Stimulated activated CD8-positive, alpha-beta memory T cell treated with anti-CD3 and anti-CD28 coated beads, Interleukin-7, amount 100 ng/mL, for 48 hours (primary cell): ENCODE measurements around the gene CDC45.
"Not testable (repeated sequence)": the region's sequence is repeated elsewhere in the genome, so short reads cannot be mapped to it uniquely, and the experiment has no call there.

Source experiments
- DNase-seq, 2 donors: peaks; one replicate each; pipeline ENCODE4 v3.0.0-alpha.2; 2020; ENCODE audit warnings: low read depth in 1 of 2; ENCODE audit errors: extremely low read depth in 1 of 2

Gene CDC45, protein sequence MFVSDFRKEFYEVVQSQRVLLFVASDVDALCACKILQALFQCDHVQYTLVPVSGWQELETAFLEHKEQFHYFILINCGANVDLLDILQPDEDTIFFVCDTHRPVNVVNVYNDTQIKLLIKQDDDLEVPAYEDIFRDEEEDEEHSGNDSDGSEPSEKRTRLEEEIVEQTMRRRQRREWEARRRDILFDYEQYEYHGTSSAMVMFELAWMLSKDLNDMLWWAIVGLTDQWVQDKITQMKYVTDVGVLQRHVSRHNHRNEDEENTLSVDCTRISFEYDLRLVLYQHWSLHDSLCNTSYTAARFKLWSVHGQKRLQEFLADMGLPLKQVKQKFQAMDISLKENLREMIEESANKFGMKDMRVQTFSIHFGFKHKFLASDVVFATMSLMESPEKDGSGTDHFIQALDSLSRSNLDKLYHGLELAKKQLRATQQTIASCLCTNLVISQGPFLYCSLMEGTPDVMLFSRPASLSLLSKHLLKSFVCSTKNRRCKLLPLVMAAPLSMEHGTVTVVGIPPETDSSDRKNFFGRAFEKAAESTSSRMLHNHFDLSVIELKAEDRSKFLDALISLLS

GRCh38 chr22:19479355-19480172, at the start of gene CDC45:
Gene CDC45 (plus strand): TSS chr22:19479920. CDS start chr22:19479969, 49 bp downstream.
- peak; percentile 85 to 93 for DNase-seq

DNA sequence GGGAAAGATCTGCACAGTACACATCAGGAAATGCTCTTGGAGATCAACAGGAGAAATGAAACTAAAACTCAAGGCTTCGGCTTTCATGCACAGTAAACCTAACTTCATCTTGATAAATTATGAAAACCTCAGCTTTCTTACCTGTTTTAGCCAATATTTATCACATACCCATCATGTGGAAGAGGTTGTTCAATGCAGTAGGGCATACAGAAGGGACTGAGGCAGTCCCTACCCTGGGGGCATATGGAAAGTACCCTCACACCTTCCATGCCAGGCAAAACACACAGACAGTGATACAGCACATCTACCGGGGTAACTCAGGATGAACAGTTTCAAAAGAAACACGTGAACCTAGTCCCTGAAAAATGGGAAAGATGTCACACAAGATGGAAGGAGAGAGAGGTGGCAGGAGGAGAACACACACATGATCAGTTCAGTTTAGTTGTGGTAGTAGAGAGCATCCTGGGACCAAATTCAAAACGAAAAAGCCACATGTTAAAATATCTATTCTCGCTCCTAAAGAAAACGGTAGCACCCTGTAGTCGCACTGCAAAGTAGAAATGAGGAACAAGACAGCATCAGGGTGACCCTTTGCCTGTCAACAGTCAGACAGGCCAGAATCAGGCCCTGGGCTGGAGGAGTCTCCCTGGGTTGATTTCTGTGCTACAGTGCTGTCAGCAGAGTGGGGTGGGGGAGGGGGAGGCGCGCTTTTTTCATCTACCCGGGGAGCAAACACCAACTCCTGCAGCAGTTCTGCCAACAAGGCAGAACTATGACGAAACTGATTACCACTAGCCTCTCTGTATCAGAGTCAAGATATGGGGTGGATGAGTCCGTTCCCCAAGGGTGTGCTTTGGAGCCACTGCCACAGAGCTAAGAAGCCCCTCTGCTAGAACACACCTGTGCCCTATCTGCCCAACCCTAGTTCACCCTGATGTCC, 49.5 kb upstream of the CDC45 start:
- no peak for DNase-seq

- DNase-seq, result no peak
Measured at GRCh38 chr22:19430890-19431541, 48.7 kb upstream of the CDC45 start.

GRCh38 chr22:19431649-19432132, 48.0 kb upstream of the CDC45 start, which contains the start of gene HIRA:
Gene HIRA (minus strand): TSS chr22:19431733. CDS start chr22:19431476, 257 bp downstream.
- DNase-seq, result peak; percentile 57 to 74

- DNase-seq, result peak; percentile 86 to 88
Measured at GRCh38 chr22:19432133-19432851, 47.4 kb upstream of the CDC45 start, which contains the start of gene MRPL40. Gene MRPL40 (plus strand): TSS chr22:19432545. CDS start chr22:19432555, 10 bp downstream.

GRCh38 chr22:19434401-19434800, 45.3 kb upstream of the CDC45 start:
- DNase-seq, result no peak

DNA sequence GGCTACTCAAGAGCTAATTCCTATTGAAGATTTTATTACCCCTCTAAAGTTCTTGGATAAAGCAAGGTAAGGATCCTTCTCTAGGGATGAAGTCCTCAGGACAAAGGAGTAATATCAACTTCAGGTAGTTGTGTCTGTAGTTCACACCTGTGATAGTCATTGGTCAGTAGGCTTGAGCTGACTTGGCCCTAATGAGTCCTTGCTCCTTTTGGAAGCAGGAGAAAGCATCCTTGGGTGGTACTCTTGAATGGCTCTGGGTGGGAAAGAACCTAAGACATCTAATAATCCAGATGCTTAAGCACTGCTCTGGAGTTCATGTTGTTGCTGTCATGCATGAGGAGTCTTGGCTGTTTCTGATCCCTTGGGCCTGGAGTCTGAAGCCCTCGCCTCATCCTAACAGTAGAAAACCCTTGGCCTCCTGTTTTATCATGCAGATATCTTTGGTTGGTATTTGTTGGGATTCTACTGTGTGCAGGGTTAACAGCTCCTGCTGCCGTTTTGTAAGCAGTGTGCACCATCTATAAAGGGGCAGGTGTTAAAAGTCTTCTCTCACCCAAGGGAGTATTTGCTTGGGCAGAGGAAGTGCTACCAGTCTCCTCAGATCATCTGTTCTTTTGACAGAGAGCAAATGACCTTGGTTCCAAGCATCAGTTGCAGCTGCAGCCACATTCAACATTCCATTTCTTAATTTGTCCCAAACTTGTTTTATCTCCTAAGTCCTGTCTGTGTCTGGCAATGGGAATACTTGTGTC, 44.7 kb upstream of the CDC45 start:
- DNase-seq, result no peak

- not testable (repeated sequence) for DNase-seq
Measured at GRCh38 chr22:19436444-19437161, 43.1 kb upstream of the CDC45 start.

GRCh38 chr22:19438298-19438697, 41.4 kb upstream of the CDC45 start:
- DNase-seq, result no peak

GRCh38 chr22:19440411-19441195, 39.1 kb upstream of the CDC45 start:
- DNase-seq, result no peak

GRCh38 chr22:19442166-19442565, 37.6 kb upstream of the CDC45 start:
- DNase-seq, result no peak

- no peak for DNase-seq
Measured at GRCh38 chr22:19443544-19444211, 36.0 kb upstream of the CDC45 start.

DNA sequence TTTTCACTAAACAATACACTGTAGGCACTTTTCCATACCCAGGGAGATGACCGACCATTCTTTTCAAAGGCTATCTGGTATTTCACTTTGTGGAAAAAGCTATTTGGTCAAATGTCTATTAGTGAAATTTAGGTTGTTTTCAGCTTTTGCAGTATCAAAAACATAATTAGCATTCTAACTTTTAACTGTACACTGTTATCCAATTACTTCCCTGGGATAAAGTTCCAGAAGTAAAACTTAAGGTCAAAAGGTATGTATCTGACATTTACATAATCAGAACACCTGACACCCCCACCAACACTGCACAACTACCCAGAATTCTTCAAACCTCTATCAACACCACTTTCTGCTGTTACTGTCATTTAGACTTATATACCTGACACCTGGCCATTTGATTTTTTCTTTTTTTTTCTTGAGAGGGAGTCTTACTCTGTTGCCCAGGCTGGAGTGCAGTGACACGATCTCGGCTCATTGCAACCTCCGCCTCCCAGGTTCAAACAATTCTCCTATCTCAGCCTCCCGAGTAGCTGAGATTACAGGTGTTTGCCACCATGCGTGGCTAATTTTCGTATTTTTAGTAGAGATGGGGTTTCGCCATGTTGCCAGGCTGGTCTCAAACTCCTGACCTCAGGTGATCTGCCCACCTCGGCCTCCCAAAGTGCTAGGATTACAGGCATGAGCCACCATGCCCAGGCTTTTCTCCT, 34.3 kb upstream of the CDC45 start:
- not testable (repeated sequence) for DNase-seq

- DNase-seq, result no peak
Measured at GRCh38 chr22:19446603-19447329, 33.0 kb upstream of the CDC45 start.
